Testis (tissue), 2 donors: ENCODE measurements around the gene COL11A1.

Experiments used
- POLR2A ChIP-seq: fragments of 450-650 bp; IDR thresholded peaks from one replicate; pipeline ENCODE4 v1.6.1; 2017; ENCODE audit warnings: antibody characterized with exemption, mild to moderate bottlenecking, moderate library complexity
- TF ChIP-seq, protein P1 (sequence below), 3 experiments: fragments of 450-650 bp in 2 of 3; fragments of 200-600 bp in 1 of 3; sonication (generic) in 1 of 3; IDR thresholded peaks; one replicate each; pipeline ENCODE4 v1.5.1; 2016 to 2019; ENCODE audit warnings: antibody characterized with exemption in 3 of 3, mild to moderate bottlenecking in 2 of 3, moderate library complexity in 1 of 3

DNA sequence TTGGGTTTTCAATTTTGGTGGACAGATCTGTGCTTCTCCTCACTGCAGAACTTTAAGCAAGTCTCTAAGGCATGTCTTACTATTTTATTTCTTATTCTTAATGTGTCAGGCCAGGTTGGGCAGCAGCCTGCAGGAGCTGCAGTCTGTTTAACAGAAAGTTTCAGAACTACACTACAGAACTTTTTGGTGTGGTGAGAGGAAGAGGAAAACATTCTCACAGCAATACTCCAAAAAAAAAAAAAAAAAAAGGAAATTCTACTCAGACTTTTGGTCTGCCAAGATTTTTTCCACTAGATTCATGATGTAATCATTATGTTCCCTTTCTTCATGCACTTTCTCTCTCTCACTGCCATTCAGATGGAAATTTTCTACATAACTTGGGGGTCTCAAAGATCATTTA is 255.2 kb downstream of the COL11A1 start:
- TF ChIP-seq POLR2A: no peak
- TF ChIP-seq, protein P1, sequence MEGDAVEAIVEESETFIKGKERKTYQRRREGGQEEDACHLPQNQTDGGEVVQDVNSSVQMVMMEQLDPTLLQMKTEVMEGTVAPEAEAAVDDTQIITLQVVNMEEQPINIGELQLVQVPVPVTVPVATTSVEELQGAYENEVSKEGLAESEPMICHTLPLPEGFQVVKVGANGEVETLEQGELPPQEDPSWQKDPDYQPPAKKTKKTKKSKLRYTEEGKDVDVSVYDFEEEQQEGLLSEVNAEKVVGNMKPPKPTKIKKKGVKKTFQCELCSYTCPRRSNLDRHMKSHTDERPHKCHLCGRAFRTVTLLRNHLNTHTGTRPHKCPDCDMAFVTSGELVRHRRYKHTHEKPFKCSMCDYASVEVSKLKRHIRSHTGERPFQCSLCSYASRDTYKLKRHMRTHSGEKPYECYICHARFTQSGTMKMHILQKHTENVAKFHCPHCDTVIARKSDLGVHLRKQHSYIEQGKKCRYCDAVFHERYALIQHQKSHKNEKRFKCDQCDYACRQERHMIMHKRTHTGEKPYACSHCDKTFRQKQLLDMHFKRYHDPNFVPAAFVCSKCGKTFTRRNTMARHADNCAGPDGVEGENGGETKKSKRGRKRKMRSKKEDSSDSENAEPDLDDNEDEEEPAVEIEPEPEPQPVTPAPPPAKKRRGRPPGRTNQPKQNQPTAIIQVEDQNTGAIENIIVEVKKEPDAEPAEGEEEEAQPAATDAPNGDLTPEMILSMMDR (IDR thresholded peaks at IDR 0.05): no peak
